ENCODE results near the gene HES2.

DNA sequence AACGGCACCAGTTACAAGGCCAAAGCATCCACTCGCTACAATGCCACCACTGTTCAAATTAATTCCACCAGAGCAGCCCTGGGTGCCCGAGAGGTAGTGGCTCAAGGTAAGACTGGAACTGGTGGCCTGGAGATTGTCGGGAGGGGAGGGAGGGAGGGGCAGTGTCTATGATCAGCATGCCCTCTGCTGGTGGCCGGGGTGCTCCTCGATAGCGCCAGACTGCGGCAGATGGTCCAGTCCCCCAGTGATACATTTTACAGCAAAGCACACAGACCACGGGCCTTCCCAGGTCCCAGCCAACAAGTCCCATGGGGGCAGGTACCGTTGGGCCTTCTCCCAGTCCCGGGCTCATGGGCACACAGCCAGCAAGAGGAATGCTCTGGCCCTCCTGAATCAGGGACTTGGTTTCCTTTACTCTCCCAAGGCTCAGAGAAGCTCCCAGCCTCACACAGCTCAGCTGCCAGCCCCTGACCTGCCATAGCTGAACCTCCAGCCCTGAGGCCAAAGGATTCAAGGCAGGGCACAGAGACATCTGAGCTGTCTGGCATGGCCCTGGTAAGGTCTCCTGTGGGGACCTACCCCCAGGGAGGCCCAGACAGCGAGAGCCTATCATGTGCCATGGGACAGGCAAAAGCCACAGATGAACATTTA lies 41.5 kb downstream of the HES2 start:
- TF ChIP-seq, protein P1, sequence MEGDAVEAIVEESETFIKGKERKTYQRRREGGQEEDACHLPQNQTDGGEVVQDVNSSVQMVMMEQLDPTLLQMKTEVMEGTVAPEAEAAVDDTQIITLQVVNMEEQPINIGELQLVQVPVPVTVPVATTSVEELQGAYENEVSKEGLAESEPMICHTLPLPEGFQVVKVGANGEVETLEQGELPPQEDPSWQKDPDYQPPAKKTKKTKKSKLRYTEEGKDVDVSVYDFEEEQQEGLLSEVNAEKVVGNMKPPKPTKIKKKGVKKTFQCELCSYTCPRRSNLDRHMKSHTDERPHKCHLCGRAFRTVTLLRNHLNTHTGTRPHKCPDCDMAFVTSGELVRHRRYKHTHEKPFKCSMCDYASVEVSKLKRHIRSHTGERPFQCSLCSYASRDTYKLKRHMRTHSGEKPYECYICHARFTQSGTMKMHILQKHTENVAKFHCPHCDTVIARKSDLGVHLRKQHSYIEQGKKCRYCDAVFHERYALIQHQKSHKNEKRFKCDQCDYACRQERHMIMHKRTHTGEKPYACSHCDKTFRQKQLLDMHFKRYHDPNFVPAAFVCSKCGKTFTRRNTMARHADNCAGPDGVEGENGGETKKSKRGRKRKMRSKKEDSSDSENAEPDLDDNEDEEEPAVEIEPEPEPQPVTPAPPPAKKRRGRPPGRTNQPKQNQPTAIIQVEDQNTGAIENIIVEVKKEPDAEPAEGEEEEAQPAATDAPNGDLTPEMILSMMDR (IDR thresholded peaks at IDR 0.05) = peak in 1 of 6 experiments; percentile 17
- TF ChIP-seq POLR2A (IDR thresholded peaks at IDR 0.05) = no peak

All from Peyer's patch (tissue), 4 donors.